Putamen (tissue), 1 donor: ENCODE results near the gene NTN5.
A peak's percentile ranks its signal among the peaks of the same experiment; 100 is the strongest.
"Not testable (repeated sequence)": the region's sequence is repeated elsewhere in the genome, so short reads cannot be mapped to it uniquely, and the experiment has no call there.

Source experiments
- DNase-seq: peaks from one replicate; pipeline ENCODE4 v3.0.0-alpha.2; 2016; ENCODE audit warnings: low spot score

Gene NTN5

GRCh38 chr19:48644355-48644754 lies 28.5 kb downstream of the NTN5 start:
- DNase-seq = no peak

- DNase-seq = no peak
Measured at GRCh38 chr19:48642862-48643261, 30.0 kb downstream of the NTN5 start.

GRCh38 chr19:48641850-48642249 lies 31.0 kb downstream of the NTN5 start:
- no peak for DNase-seq

- DNase-seq = no peak
Measured at GRCh38 chr19:48639483-48640375, 33.1 kb downstream of the NTN5 start.

- no peak for DNase-seq
Measured at GRCh38 chr19:48638831-48639381, 33.9 kb downstream of the NTN5 start.

GRCh38 chr19:48637948-48638830 lies 34.6 kb downstream of the NTN5 start:
- peak; percentile 95 for DNase-seq

GRCh38 chr19:48637449-48637947 lies 35.3 kb downstream of the NTN5 start:
- peak; percentile 100 for DNase-seq

GRCh38 chr19:48636859-48637448 lies 35.9 kb downstream of the NTN5 start, which contains the start of gene DBP:
Gene DBP (minus strand): TSS chr19:48637379. CDS start chr19:48636994, 385 bp downstream.
- no peak for DNase-seq

- no peak for DNase-seq
Measured at GRCh38 chr19:48635966-48636858, 36.6 kb downstream of the NTN5 start.

- DNase-seq = no peak
Measured at GRCh38 chr19:48635263-48635965, 37.4 kb downstream of the NTN5 start.

- peak; percentile 94 for DNase-seq
Measured at GRCh38 chr19:48634424-48635262, 38.2 kb downstream of the NTN5 start.

- DNase-seq = no peak
Measured at GRCh38 chr19:48634036-48634342, 38.8 kb downstream of the NTN5 start.

- no peak for DNase-seq
Measured at GRCh38 chr19:48633148-48634035, 39.4 kb downstream of the NTN5 start.

- DNase-seq = no peak
Measured at GRCh38 chr19:48632692-48633147, 40.1 kb downstream of the NTN5 start.

- DNase-seq = not testable (repeated sequence)
Measured at GRCh38 chr19:48632286-48632685, 40.5 kb downstream of the NTN5 start.

- DNase-seq = no peak
Measured at GRCh38 chr19:48631225-48631624, 41.6 kb downstream of the NTN5 start.

- no peak for DNase-seq
Measured at GRCh38 chr19:48630296-48631063, 42.3 kb downstream of the NTN5 start.
